Gastroesophageal sphincter (tissue), 3 donors: Measurements from ENCODE around the gene ATP6V0C.

Experiments used
- POLR2A ChIP-seq, 2 donors: fragments of 450-650 bp; IDR thresholded peaks; one replicate each; pipeline ENCODE4 v1.6.1; 2017; ENCODE audit warnings: antibody characterized with exemption in 2 of 2, mild to moderate bottlenecking in 2 of 2, moderate library complexity in 1 of 2
- TF ChIP-seq, protein P1 (sequence below), 4 experiments: fragments of 200-600 bp in 2 of 4; fragments of 450-650 bp in 2 of 4; sonication (generic) in 1 of 4; IDR thresholded peaks; one replicate each; pipeline ENCODE4 v1.5.1; 2017 to 2019; ENCODE audit warnings: antibody characterized with exemption in 4 of 4, mild to moderate bottlenecking in 2 of 4, moderate library complexity in 2 of 4

DNA sequence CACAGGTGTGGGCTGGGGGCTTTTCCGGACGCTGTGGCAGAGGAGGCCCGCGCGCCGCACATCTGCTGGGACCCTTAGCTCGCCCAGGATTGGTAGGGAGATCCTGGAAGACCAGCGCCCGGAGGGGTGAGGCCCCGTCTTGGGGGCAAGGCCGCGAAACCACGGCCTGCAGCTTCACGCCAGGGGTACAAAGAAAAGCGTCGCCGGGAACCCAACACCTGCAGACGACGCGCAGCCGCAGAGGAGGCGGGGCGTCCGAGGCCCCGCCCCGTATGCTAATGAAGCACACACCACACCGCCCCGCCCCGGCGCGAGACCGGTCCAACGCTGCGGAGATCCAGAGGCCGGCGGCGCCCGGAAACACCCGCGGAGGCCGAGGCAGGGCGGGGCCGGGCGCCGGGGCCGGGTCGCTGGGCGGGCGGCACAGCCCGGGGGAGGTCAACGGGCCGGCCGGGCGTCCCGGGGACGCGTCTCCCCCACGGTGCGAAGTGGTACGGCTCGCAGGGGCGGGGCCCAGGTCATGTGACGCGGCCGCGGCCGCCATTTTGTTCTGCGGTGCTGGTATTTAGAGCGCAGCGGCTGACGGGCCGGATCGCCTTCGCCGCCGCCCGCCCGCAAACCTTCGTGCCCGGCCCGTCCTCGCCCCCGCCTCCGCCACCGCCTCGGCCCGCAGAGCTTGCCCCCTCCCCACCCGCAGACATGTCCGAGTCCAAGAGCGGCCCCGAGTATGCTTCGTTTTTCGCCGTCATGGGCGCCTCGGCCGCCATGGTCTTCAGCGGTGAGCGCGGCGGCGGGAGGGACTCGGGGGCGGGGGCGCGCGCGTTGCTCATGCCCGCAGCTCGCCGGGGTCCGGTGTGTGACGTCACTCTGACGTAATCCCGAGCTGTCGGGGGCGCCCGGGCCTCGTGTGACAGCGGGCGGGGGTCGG is at the start of gene ATP6V0C:
- TF ChIP-seq, protein P1, sequence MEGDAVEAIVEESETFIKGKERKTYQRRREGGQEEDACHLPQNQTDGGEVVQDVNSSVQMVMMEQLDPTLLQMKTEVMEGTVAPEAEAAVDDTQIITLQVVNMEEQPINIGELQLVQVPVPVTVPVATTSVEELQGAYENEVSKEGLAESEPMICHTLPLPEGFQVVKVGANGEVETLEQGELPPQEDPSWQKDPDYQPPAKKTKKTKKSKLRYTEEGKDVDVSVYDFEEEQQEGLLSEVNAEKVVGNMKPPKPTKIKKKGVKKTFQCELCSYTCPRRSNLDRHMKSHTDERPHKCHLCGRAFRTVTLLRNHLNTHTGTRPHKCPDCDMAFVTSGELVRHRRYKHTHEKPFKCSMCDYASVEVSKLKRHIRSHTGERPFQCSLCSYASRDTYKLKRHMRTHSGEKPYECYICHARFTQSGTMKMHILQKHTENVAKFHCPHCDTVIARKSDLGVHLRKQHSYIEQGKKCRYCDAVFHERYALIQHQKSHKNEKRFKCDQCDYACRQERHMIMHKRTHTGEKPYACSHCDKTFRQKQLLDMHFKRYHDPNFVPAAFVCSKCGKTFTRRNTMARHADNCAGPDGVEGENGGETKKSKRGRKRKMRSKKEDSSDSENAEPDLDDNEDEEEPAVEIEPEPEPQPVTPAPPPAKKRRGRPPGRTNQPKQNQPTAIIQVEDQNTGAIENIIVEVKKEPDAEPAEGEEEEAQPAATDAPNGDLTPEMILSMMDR (IDR thresholded peaks at IDR 0.05), result peak in 1 of 4 experiments; percentile 20
- TF ChIP-seq POLR2A (IDR thresholded peaks at IDR 0.05), result peak; percentile 90 to 96
